Stimulated activated CD4-positive, alpha-beta T cell treated with anti-CD3 and anti-CD28 coated beads, Interleukin-4, amount 100 ng/mL, for 24 hours (primary cell): ENCODE measurements around the gene EXOC3.

Source experiments
- DNase-seq: peaks from one replicate; pipeline ENCODE4 v3.0.0-alpha.2; 2020

The EXOC3 gene

DNA sequence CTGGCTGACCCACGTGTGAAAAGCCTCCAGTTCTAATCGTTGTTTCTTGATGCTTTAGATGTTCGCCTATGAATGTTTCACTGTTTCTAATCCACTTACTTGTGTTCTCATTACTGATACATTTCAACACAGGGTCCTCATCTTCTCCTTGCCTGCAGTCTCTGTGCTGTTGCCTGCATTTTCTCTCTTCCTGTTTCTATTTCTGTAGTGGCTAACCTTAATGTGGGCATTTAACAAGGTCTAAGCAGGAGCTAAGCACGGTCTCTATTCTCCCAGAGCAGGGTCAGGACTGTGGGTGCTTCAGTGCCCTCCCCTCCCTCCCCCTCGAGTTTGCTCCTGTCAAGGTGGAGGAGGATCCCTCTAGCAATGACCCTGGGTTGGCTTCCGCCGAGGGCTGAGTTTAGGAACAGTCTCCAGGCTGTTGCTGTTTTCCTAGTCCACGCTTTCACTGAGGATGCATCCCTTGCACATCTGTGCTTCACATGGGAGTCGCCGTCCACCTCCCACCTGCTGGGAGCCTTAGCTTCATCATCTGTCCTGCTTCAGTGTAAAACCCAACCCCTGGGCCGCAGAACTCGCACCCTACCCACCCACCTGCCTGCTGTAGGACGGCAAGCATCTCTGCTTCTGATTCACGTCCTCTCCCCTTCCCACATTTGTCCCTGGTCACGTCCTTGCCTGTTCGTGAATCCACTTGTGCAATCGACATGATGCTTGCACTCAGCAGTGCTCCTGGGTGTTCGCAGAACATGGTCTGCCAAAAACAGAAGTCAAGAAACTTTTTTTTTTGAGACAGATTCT is 2.4 kb upstream of the EXOC3 start:
- no peak for DNase-seq

- DNase-seq = no peak
These were observed 1.0 kb upstream of the EXOC3 start for GRCh38 chr5:441996-442334.

GRCh38 chr5:443239-444151 is 519 bp downstream of the EXOC3 start:
- peak; percentile 48 for DNase-seq

- no peak for DNase-seq
These were observed 1.2 kb downstream of the EXOC3 start for GRCh38 chr5:444226-444625.

- no peak for DNase-seq
These were observed 2.6 kb downstream of the EXOC3 start for GRCh38 chr5:445591-445990.

DNA sequence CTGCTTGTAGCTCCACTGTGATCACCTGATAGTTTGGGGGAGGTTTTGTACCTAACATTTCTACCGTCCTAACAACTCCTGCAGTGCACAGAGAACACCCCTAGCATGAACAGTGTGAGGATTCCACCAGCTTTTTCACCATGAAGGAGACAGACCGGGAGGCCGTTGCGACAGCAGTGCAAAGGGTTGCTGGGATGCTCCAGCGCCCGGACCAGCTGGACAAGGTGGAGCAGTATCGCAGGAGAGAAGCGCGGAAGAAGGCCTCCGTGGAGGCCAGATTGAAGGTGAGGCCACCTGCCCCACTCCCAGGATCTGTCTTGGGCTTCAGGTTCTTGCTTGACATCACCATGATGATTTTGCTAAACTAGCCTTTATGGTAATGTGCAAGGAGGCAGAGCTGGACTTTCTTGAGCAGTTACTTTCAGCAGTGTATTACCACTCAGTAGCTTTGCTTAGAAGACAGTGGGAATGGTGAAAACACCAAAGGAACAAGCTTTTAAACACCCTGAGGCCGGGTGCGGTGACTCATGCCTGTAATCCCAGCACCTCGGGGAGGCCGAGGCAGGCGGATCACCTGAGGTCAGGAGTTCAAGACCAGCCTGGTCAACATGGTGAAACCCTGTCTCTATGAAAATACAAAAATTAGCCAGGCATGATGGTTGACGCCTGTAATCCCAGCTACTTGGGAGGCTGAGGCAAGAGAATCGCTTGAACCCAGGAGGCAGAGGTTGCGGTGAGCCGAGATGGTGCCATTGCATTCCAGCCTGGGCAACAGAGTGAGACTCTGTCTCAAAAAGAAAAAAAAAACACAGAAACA is 3.3 kb downstream of the EXOC3 start:
- no peak for DNase-seq

- peak; percentile 26 for DNase-seq
These were observed 3.9 kb downstream of the EXOC3 start for GRCh38 chr5:446883-447263.

DNA sequence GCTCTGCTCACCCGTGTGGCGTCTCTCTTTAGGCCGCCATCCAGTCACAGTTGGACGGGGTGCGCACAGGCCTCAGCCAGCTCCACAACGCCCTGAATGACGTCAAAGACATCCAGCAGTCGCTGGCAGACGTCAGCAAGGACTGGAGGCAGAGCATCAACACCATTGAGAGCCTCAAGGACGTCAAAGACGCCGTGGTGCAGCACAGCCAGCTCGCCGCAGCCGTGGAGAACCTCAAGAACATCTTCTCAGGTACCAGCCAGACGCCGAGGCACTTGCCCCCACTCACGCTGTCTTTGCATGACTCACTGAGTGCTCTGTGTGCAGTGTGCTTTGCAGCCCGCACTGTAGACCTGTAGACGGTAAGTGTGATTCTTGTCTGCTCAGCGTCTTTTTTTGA is 4.5 kb downstream of the EXOC3 start:
- no peak for DNase-seq

DNA sequence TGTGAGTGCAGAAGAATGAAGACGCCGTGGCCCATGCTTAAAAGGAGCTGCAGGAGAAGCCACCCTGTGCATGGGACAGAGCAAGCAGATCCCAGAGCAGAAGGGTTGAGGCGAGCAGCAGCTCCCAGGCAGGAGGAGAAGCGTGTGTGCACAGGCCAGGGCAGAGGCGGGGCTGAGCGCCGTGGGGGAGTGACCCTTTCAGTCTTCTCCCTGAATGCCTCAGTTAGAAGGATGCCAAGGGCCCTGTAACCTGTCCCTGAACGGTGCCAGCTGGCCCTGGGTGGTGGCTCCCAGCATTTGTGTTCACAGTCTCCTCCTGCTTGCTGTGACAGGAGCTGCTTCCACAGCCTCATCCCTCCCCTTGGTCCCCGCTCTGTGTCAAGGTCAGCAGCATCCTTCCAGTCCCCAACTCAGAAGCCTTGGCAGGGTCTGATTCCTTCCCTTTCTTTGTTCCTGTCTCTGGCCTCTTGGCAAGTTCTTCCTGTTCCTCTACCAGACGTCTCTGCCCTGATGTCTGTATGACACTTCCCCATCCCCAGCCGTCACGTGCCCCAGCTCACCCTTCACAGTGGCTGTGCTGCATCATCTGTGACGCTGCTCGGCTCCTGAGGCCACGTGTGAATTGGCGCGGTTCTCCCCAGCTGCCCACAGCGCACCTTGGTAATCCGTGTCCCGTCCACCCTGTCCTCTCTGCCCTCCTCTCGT is 5.2 kb downstream of the EXOC3 start:
- no peak for DNase-seq

DNA sequence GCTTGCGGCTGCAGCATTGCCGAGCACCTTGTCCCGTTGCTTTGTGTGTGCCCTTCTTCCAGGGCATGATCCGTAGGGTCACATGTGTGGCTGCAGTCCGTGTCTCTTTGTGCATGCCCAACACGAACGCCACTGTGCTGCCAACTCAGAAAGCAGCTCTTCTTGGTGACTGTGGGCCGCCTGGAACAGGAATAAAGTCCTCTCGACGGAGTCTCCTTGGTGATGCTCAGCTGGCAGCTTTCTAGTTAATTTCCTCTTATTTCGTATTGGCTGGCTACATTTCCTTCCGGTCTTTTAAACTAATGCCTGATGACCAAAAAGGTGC is 5.8 kb downstream of the EXOC3 start:
- no peak for DNase-seq

DNA sequence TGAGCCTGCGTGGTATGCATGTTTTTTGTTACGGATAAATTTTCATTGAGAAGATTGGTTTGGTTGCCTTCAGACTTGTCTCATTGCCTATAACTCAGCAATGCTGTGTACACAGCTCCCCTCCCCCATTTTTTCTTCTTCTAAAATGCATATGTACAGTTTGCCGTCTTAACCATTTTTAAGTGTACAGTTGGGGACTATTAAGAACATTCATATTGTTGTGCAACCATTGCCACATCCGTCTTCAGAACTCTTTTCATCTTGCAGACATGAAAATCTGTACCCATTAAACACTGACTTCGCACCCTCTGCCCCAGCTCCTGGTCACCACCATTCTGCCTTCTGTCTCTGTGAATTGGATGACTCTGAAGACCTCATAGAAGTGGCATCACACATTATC is 6.2 kb downstream of the EXOC3 start:
- no peak for DNase-seq

DNA sequence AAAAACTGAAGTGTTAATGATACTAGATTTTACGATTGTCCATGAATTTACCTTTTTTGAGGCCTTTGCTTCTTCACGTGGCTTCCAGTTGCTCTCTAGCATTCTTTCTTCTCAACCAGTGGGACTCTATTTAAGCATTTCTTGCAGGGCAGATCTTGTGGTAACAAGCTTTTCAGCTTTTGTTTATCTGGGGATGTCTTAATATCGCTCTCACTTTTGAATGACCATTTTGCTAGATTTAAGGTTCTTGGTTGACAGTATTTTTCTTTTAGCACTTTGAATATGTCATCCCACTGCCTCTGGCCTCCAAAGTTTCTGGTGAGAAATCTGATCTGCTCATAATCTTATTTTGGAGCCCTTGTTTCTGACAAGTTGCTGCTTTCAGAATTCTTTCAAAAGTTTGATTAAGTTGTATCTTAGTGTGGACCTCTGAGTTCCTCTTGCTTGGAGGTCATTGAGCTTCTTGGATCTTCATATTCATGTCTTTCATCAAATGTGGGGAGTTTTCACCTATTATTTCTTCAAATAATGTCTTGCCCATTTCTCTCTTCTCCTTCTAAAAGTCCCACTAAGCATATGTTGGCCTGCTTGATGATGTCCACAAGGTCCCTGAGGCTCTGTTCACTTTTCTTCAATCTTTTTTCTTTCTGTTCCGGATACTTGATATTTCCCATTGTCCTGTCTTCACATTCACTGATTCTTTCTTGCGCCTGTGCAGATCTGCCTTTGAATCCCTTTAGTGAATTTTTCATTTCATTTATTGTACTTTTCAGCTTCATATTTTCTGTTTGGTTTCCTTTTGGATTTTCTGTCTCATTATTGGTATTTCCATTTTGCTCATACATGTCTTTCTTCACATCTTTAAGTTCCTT is 8.8 kb downstream of the EXOC3 start:
- DNase-seq = no peak

- no peak for DNase-seq
These were observed 10.2 kb downstream of the EXOC3 start for GRCh38 chr5:452978-453710.

DNA sequence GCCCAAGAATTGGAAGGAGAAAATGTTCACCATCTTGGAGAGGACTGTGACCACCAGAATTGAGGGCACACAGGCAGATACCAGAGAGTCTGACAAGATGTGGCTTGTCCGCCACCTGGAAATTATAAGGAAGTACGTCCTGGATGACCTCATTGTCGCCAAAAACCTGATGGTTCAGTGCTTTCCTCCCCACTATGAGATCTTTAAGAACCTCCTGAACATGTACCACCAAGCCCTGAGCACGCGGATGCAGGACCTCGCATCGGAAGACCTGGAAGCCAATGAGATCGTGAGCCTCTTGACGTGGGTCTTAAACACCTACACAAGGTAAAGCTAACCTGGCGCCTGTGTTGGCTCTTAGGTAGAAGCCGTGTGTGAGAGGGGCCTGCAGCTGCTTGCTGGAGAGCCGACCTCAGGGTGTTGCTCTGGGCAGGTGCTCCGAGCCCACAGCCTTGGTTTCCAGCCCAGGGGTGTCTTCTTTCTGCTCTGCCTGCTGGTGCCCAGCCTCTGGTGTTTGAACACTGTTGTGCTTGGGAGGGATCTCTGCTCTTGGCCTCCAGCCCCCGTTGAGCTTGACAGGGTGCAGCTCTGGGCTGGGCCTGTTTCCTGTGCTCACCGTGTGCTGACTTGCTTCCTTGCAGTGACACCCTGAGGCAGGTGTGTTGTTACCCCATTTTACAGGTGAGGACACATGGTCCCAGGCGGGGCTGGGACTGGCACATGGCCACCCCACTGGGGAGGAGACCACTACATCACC is 10.9 kb downstream of the EXOC3 start:
- no peak for DNase-seq

GRCh38 chr5:454936-455335 is 12.0 kb downstream of the EXOC3 start:
- no peak for DNase-seq

GRCh38 chr5:455806-456205 is 12.8 kb downstream of the EXOC3 start:
- no peak for DNase-seq

GRCh38 chr5:456351-457194 is 13.6 kb downstream of the EXOC3 start:
- no peak for DNase-seq

- no peak for DNase-seq
These were observed 14.4 kb downstream of the EXOC3 start for GRCh38 chr5:457195-457961.
